HepG2 (cell line): Measurements from ENCODE around the gene KANK3.

Source experiments
- CTCF ChIP-seq: sonication (generic); formaldehyde crosslinking; IDR thresholded peaks from 2 replicates; pipeline ENCODE4 v1.5.0; 2020; ENCODE audit warnings: mild to moderate bottlenecking, missing genetic modification reagents, moderate library complexity
- MEF2D ChIP-seq: sonication (generic); formaldehyde crosslinking; IDR thresholded peaks from 2 replicates; pipeline ENCODE4 v1.5.1; 2020; ENCODE audit warnings: mild to moderate bottlenecking, missing genetic modification reagents
- PAX8 ChIP-seq: sonication (generic); formaldehyde crosslinking; IDR thresholded peaks from 2 replicates; pipeline ENCODE4 v1.8.0; 2022; ENCODE audit warnings: mild to moderate bottlenecking, missing genetic modification reagents, borderline replicate concordance
- POLR2A ChIP-seq, 2 experiments: IDR thresholded peaks; 2 replicates each; pipeline ENCODE4 v1.6.1; 2011; ENCODE audit warnings: low read depth in 2 of 2, low read length in 2 of 2, mild to moderate bottlenecking in 1 of 2, moderate library complexity in 1 of 2; ENCODE audit not compliant: insufficient read depth in 1 of 2
- RAD21 ChIP-seq: fragments of 450-650 bp; formaldehyde crosslinking; IDR thresholded peaks from 2 replicates; pipeline ENCODE4 v1.5.0; 2020; ENCODE audit warnings: mild to moderate bottlenecking
- RBM22 ChIP-seq: fragments of 200-400 bp; formaldehyde crosslinking; optimal IDR thresholded peaks from 2 replicates; pipeline ENCODE3; 2017; ENCODE audit warnings: mild to moderate bottlenecking, low read length, moderate library complexity
- SRSF1 ChIP-seq: fragments of 200-400 bp; formaldehyde crosslinking; optimal IDR thresholded peaks from 2 replicates; pipeline ENCODE3; 2017; ENCODE audit warnings: mild to moderate bottlenecking, low read depth, low read length, moderate library complexity
- YY1 ChIP-seq: IDR thresholded peaks from 2 replicates; pipeline ENCODE4 v1.6.1; 2011; ENCODE audit warnings: low read length, low read depth, moderate library complexity, mild to moderate bottlenecking; ENCODE audit not compliant: insufficient read depth, insufficient replicate concordance

DNA sequence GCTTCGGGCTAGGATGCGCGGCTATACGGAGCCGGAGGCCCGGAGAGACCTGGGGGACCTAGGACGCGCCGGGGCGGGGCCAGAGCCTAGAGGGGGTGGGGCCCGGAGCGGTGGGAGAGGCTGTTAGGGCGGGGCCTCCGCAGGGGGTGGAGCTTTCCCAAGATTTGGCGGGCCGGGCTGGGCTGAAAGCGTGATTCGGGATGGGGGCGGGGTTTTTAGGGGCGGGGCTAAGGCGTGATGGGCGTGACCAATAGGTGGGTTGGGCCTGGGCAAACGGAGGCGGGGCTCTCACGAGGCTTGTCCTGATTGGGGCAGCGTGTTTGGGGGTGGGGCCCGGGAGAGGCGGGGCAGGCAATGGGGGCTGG lies 47.5 kb upstream of the KANK3 start:
- TF ChIP-seq SRSF1 (no peak), POLR2A (IDR thresholded peaks at IDR 0.05; ENCODE audit: insufficient read depth in 1 of 2, low read depth in 2 of 2, low read length in 2 of 2) (peak; percentile 8 to 38; a peak in 2 of 4 replicates), CTCF (CRISPR knock-in tag) (no peak), PAX8 (no peak), YY1 (no peak), RAD21 (CRISPR knock-in tag) (no peak), RBM22 (no peak), MEF2D (CRISPR knock-in tag) (no peak)
